Fibroblast of villous mesenchyme (primary cell): ENCODE results near the gene MRPL4. TPM values are rescaled to one million over a fixed set of nuclear protein-coding genes. Genes with fewer than 3 reads are reported as not detected.

Experiments used
- DNase-seq: peaks from one replicate; pipeline ENCODE4 v3.0.0-alpha.2; 2010; ENCODE audit warnings: low read depth
- H3K4me3 ChIP-seq: 2 replicates; pipeline ENCODE4 v1.5.1; 2011; ENCODE audit warnings: low read depth, mild to moderate bottlenecking, low read length
- total RNA-seq: library from RNA; depleted of rRNA; stranded (reverse); fragments of >200 nt; gene quantifications from 2 replicates; pipeline ENCODE4 v1.2.3, GENCODE V29; 2012
- TF ChIP-seq, protein P1 (sequence below): IDR thresholded peaks from 2 replicates; pipeline ENCODE4 v1.5.1; 2012; ENCODE audit warnings: low read depth, mild to moderate bottlenecking, low read length; ENCODE audit not compliant: insufficient read depth

MRPL4 gene
- total RNA-seq, 1 donor = 42.3 TPM

DNA sequence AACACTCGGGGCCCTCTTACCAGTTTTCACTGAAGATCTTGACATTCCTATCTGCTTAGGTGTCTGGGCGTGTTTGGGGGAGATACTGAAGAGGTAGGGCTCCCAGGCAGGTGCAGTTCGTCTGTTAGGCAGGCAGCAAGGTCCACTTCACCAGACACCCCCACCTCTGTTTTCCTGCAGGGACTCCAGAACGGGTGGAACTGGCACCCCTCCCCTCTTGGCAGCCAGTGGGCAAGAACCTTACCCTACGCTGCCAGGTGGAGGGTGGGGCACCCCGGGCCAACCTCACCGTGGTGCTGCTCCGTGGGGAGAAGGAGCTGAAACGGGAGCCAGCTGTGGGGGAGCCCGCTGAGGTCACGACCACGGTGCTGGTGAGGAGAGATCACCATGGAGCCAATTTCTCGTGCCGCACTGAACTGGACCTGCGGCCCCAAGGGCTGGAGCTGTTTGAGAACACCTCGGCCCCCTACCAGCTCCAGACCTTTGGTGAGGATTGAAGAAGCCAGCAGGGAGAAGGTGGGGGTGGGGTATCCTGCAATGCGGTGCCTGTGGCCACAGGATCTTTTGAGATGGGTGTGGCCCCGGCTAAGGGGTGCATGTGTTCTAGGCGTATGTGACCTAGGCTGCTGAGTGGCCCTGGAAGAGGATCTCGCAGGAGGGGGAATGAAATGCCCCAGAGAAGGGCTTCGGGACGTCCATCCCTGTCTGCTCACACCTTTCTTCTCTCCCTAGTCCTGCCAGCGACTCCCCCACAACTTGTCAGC lies 31.5 kb downstream of the MRPL4 start:
- DNase-seq = no peak
- no peak overlapping the region for H3K4me3 ChIP-seq
- TF ChIP-seq, protein P1, sequence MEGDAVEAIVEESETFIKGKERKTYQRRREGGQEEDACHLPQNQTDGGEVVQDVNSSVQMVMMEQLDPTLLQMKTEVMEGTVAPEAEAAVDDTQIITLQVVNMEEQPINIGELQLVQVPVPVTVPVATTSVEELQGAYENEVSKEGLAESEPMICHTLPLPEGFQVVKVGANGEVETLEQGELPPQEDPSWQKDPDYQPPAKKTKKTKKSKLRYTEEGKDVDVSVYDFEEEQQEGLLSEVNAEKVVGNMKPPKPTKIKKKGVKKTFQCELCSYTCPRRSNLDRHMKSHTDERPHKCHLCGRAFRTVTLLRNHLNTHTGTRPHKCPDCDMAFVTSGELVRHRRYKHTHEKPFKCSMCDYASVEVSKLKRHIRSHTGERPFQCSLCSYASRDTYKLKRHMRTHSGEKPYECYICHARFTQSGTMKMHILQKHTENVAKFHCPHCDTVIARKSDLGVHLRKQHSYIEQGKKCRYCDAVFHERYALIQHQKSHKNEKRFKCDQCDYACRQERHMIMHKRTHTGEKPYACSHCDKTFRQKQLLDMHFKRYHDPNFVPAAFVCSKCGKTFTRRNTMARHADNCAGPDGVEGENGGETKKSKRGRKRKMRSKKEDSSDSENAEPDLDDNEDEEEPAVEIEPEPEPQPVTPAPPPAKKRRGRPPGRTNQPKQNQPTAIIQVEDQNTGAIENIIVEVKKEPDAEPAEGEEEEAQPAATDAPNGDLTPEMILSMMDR = no peak

DNA sequence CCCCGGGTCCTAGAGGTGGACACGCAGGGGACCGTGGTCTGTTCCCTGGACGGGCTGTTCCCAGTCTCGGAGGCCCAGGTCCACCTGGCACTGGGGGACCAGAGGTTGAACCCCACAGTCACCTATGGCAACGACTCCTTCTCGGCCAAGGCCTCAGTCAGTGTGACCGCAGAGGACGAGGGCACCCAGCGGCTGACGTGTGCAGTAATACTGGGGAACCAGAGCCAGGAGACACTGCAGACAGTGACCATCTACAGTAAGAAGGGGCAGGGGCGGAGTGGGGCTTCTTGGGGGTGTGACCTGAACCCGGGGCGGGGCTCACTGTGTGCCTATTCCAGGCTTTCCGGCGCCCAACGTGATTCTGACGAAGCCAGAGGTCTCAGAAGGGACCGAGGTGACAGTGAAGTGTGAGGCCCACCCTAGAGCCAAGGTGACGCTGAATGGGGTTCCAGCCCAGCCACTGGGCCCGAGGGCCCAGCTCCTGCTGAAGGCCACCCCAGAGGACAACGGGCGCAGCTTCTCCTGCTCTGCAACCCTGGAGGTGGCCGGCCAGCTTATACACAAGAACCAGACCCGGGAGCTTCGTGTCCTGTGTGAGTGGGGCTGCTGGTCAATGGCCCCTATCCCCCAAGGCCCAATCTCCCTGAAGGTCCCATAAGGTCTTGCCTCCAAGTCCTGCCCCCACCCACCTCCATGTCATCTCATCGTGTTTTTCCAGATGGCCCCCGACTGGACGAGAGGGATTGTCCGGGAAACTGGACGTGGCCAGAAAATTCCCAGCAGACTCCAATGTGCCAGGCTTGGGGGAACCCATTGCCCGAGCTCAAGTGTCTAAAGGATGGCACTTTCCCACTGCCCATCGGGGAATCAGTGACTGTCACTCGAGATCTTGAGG lies 32.3 kb downstream of the MRPL4 start:
- TF ChIP-seq, protein P1 = no peak
- no peak for DNase-seq
- no peak overlapping the region for H3K4me3 ChIP-seq

DNA sequence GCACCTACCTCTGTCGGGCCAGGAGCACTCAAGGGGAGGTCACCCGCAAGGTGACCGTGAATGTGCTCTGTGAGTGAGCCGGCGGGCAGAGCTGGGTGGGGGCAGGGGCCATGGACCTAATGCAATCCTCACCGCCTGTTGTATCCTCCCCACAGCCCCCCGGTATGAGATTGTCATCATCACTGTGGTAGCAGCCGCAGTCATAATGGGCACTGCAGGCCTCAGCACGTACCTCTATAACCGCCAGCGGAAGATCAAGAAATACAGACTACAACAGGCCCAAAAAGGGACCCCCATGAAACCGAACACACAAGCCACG lies 32.9 kb downstream of the MRPL4 start:
- H3K4me3 ChIP-seq = no peak overlapping the region
- DNase-seq = no peak

DNA sequence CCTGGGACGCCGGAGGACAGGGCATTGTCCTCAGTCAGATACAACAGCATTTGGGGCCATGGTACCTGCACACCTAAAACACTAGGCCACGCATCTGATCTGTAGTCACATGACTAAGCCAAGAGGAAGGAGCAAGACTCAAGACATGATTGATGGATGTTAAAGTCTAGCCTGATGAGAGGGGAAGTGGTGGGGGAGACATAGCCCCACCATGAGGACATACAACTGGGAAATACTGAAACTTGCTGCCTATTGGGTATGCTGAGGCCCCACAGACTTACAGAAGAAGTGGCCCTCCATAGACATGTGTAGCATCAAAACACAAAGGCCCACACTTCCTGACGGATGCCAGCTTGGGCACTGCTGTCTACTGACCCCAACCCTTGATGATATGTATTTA lies 33.4 kb downstream of the MRPL4 start:
- DNase-seq = no peak
- TF ChIP-seq, protein P1 = no peak

More for the DNA sequence above, 32.9 kb downstream of the MRPL4 start:
- TF ChIP-seq, protein P1 = no peak

DNA sequence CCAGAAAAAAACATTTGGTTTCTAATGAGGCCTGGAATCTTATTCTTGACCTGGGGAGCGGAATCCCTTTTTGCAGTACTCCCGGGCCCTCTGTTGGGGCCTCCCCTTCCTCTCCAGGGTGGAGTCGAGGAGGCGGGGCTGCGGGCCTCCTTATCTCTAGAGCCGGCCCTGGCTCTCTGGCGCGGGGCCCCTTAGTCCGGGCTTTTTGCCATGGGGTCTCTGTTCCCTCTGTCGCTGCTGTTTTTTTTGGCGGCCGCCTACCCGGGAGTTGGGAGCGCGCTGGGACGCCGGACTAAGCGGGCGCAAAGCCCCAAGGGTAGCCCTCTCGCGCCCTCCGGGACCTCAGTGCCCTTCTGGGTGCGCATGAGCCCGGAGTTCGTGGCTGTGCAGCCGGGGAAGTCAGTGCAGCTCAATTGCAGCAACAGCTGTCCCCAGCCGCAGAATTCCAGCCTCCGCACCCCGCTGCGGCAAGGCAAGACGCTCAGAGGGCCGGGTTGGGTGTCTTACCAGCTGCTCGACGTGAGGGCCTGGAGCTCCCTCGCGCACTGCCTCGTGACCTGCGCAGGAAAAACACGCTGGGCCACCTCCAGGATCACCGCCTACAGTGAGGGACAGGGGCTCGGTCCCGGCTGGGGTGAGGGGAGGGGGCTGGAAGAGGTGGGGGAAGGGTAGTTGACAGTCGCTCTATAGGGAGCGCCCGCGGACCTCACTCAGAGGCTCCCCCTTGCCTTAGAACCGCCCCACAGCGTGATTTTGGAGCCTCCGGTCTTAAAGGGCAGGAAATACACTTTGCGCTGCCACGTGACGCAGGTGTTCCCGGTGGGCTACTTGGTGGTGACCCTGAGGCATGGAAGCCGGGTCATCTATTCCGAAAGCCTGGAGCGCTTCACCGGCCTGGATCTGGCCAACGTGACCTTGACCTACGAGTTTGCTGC lies 35.1 kb downstream of the MRPL4 start, which contains the start of gene ICAM4:
Gene ICAM4, plus strand, starts transcription at position 153 of the 935 bp plus-strand sequence. Its CDS starts 58 bp downstream, at position 211.
- peak; percentile 66 for DNase-seq
- TF ChIP-seq, protein P1 = no peak
- peak within 1 kb of the TSS; percentile 45 for H3K4me3 ChIP-seq

More for the DNA sequence above, 33.4 kb downstream of the MRPL4 start:
- H3K4me3 ChIP-seq = no peak overlapping the region

DNA sequence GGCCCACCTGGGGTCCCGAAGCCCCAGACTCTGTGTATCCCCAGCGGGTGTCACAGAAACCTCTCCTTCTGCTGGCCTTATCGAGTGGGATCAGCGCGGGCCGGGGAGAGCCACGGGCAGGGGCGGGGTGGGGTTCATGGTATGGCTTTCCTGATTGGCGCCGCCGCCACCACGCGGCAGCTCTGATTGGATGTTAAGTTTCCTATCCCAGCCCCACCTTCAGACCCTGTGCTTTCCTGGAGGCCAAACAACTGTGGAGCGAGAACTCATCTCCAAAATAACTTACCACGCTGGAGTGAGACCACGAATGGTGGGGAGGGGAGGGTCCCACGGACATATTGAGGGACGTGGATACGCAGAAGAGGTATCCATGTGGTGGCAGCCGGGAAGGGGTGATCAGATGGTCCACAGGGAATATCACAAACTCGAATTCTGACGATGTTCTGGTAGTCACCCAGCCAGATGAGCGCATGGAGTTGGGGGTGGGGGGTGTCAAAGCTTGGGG lies 36.7 kb downstream of the MRPL4 start:
- TF ChIP-seq, protein P1 = no peak
- H3K4me3 ChIP-seq = peak overlapping the region; percentile 67
- DNase-seq = peak; percentile 69
